Liver (tissue), 9 donors: ENCODE results near the gene TOMM40L. TPM values are rescaled to one million over a fixed set of nuclear protein-coding genes. Genes with fewer than 3 reads are reported as not detected.

Experiments used
- DNase-seq: peaks from one replicate; pipeline ENCODE4 v3.0.0-alpha.2; 2017; ENCODE audit warnings: low spot score
- H3K27ac ChIP-seq, 2 donors: one replicate each; pipeline ENCODE4 v1.7.0; 2013; ENCODE audit warnings: inconsistent platforms in 2 of 2, low read length in 2 of 2, control low read depth in 1 of 2, low read depth in 1 of 2, mild to moderate bottlenecking in 1 of 2
- H3K27me3 ChIP-seq, 4 donors: one replicate each; pipeline versions ENCODE4 v1.6.1 to v1.7.0; 2013; ENCODE audit warnings: low read length in 3 of 4, inconsistent platforms in 1 of 4, mild to moderate bottlenecking in 1 of 4, moderate library complexity in 1 of 4; ENCODE audit not compliant: control insufficient read depth in 4 of 4, insufficient read depth in 4 of 4
- H3K36me3 ChIP-seq, 4 donors: one replicate each; pipeline versions ENCODE4 v1.6.1 to v1.7.0; 2013; ENCODE audit warnings: low read length in 3 of 4, mild to moderate bottlenecking in 3 of 4, low read depth in 1 of 4, moderate library complexity in 1 of 4; ENCODE audit not compliant: control insufficient read depth in 4 of 4, insufficient read depth in 3 of 4
- H3K4me1 ChIP-seq, 4 donors: one replicate each; pipeline versions ENCODE4 v1.6.1 to v1.7.0; 2013; ENCODE audit warnings: low read length in 3 of 4, mild to moderate bottlenecking in 3 of 4, moderate library complexity in 1 of 4; ENCODE audit not compliant: control insufficient read depth in 4 of 4, insufficient read depth in 4 of 4
- H3K4me3 ChIP-seq, 3 donors: one replicate each; pipeline versions ENCODE4 v1.6.1 to v1.7.0; 2013; ENCODE audit warnings: low read length in 3 of 3, control low read depth in 1 of 3, low read depth in 1 of 3, mild to moderate bottlenecking in 1 of 3
- H3K9ac ChIP-seq, 2 donors: one replicate each; pipeline ENCODE4 v1.7.0; 2013; ENCODE audit warnings: low read length in 2 of 2, mild to moderate bottlenecking in 2 of 2, moderate library complexity in 2 of 2, control low read depth in 1 of 2, low read depth in 1 of 2
- H3K9me3 ChIP-seq, 4 donors: one replicate each; pipeline versions ENCODE4 v1.6.1 to v1.7.0; 2013; ENCODE audit warnings: low read length in 3 of 4; ENCODE audit not compliant: control insufficient read depth in 4 of 4
- EGR1 ChIP-seq, 2 donors: IDR thresholded peaks; 2 replicates each; pipeline ENCODE4 v1.6.1; 2016 to 2018; ENCODE audit warnings: antibody characterized with exemption in 2 of 2, low read depth in 2 of 2
- FOXA1 ChIP-seq: IDR thresholded peaks from 2 replicates; pipeline ENCODE4 v1.6.1; 2016; ENCODE audit warnings: antibody characterized with exemption
- FOXA2 ChIP-seq: IDR thresholded peaks from 2 replicates; pipeline ENCODE4 v1.6.1; 2016; ENCODE audit warnings: antibody characterized with exemption
- GABPA ChIP-seq, 2 donors: IDR thresholded peaks in 1 of 2; conservative IDR thresholded peaks in 1 of 2; 2 replicates each; pipeline ENCODE4 v1.6.1; 2016; ENCODE audit warnings: antibody characterized with exemption in 2 of 2, mild to moderate bottlenecking in 1 of 2, moderate library complexity in 1 of 2
- HNF4A ChIP-seq, 2 donors: conservative IDR thresholded peaks; 2 replicates each; pipeline ENCODE4 v1.6.1; 2016; ENCODE audit warnings: antibody characterized with exemption in 2 of 2, mild to moderate bottlenecking in 2 of 2
- HNF4G ChIP-seq: IDR thresholded peaks from 2 replicates; pipeline ENCODE4 v1.6.1; 2016; ENCODE audit warnings: antibody characterized with exemption
- JUND ChIP-seq, 2 donors: IDR thresholded peaks; 2 replicates each; pipeline ENCODE4 v1.6.1; 2016; ENCODE audit warnings: antibody characterized with exemption in 2 of 2
- NR2F2 ChIP-seq: IDR thresholded peaks from 2 replicates; pipeline ENCODE4 v1.6.1; 2016; ENCODE audit warnings: antibody characterized with exemption
- RAD21 ChIP-seq, 2 donors: IDR thresholded peaks; 2 replicates each; pipeline ENCODE4 v1.6.1; 2016; ENCODE audit warnings: antibody characterized with exemption in 2 of 2, mild to moderate bottlenecking in 2 of 2
- REST ChIP-seq: IDR thresholded peaks from 2 replicates; pipeline ENCODE4 v1.6.1; 2016; ENCODE audit warnings: antibody characterized with exemption, mild to moderate bottlenecking
- RXRA ChIP-seq, 2 donors: IDR thresholded peaks; 2 replicates each; pipeline ENCODE4 v1.6.1; 2017 to 2018; ENCODE audit warnings: antibody characterized with exemption in 2 of 2, mild to moderate bottlenecking in 1 of 2
- SP1 ChIP-seq: IDR thresholded peaks from 2 replicates; pipeline ENCODE4 v1.6.1; 2018; ENCODE audit warnings: antibody characterized with exemption, mild to moderate bottlenecking
- TAF1 ChIP-seq: conservative IDR thresholded peaks from 2 replicates; pipeline ENCODE4 v1.6.1; 2016; ENCODE audit warnings: antibody characterized with exemption, mild to moderate bottlenecking
- YY1 ChIP-seq: IDR thresholded peaks from 2 replicates; pipeline ENCODE4 v1.6.1; 2016; ENCODE audit warnings: antibody characterized with exemption, mild to moderate bottlenecking
- WGBS: extraction: QIAGEN DNeasy Blood & Tissue Kit; methylation state at CpG from one replicate; pipeline ENCODE4 v1.1.7; 2013; 5-methylcytosine and 5-hydroxymethylcytosine counted together
- polyA plus RNA-seq, 2 donors: library from polyadenylated mRNA; stranded (reverse) in 1 of 2; unstranded in 1 of 2; fragments of 200-250 nt in 1 of 2; fragments of >200 nt in 1 of 2; fragmentation: Nextera tagmentation in 1 of 2; extraction: Ambion mirVana in 1 of 2; gene quantifications; one replicate each; pipeline versions ENCODE4 v1.2.1 to v1.2.3, GENCODE V29; 2013 to 2015
- total RNA-seq, 2 donors: library from RNA; depleted of rRNA; stranded (reverse); fragments of >200 nt; gene quantifications; one replicate each; pipeline ENCODE4 v1.2.3, GENCODE V29; 2014
- TF ChIP-seq, protein P1 (sequence below): IDR thresholded peaks from 2 replicates; pipeline ENCODE4 v1.6.1; 2016; ENCODE audit warnings: antibody characterized with exemption
- TF ChIP-seq, protein P2 (sequence below): IDR thresholded peaks from 2 replicates; pipeline ENCODE4 v1.6.1; 2016; ENCODE audit warnings: antibody characterized with exemption
- TF ChIP-seq, protein P3 (sequence below): IDR thresholded peaks from 2 replicates; pipeline ENCODE4 v1.6.1; 2016; ENCODE audit warnings: antibody characterized with exemption
- TF ChIP-seq, protein P4 (sequence below): fragments of 150-350 bp; IDR thresholded peaks from 2 replicates; pipeline ENCODE4 v1.5.1; 2017; ENCODE audit warnings: improper control_type of control experiment, low read depth, low read length; ENCODE audit not compliant: missing input control
- donor health status: healthy.
- donor health status: healthy.
- donor health status: healthy.
- donor health status: healthy.
- donor health status: healthy.

The TOMM40L gene
- total and polyA plus RNA-seq, 4 donors: 6.7 to 10.5 (median 8.9) TPM

DNA sequence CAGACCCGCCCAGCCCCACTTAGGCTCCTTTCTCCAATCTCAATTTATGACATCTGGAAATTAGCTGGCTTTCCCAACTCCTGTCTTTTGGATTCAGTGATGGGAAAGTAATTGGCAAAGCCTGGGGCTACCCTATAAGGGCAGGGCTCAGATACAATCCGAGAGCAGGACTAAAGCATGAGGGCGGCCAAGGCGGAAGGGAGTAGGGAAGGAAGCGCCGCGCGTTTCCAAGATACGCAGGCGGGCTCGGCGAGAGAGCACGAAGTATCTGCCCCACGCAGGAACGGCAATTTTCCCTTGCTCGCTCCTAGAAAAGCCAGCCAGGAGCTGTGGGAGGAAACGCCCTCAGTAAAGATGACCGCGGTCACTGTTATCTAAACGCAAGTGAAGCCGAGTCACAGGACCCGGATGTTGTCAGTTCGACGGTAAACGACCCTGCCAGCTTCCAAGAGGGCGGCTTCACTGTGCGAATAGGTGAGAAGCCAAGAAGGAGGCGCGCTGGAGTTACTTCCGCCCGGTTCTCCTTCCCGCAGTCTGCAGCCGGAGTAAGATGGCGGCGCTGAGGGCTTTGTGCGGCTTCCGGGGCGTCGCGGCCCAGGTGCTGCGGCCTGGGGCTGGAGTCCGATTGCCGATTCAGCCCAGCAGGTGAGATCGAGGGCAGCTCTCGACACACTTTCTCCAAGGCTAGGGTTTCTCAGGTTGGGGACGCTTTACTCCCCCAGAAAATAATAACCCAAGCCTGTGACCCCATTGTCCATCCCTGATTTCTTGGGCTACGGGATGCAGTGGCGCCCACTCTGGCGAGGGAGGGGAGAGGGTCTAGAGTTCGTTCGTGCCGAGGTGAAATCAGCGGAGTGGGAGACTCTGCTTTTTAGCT is 23.8 kb upstream of the TOMM40L start, which contains the start of gene NDUFS2:
Gene NDUFS2, plus strand, starts transcription at position 532 of the 877 bp plus-strand sequence. Its CDS starts 19 bp downstream, at position 551.
- WGBS: 3% methylated on average over 53 of the region's 53 CpGs
- Histone ChIP-seq H3K36me3 (peaks cover 0 to 27% (median 13%) of the 10 kb centered on the region in 4 donors), H3K27me3 (no peaks in the 10 kb centered on the region), H3K9me3 (no peaks in the 10 kb centered on the region), H3K27ac (peak within 1 kb of the TSS; percentile 83 to 95), H3K9ac (peak within 1 kb of the TSS; percentile 85 to 95), H3K4me3 (peak within 1 kb of the TSS; percentile 64 to 96 (median 79)), H3K4me1 (peaks cover 8 to 24% (median 18%) of the 10 kb centered on the region in 4 donors)
- DNase-seq: peak; percentile 93
- TF ChIP-seq, protein P1, sequence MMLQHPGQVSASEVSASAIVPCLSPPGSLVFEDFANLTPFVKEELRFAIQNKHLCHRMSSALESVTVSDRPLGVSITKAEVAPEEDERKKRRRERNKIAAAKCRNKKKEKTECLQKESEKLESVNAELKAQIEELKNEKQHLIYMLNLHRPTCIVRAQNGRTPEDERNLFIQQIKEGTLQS: peak; percentile 7
- TF ChIP-seq HNF4G: no peak
- peak; percentile 75 to 93 for TF ChIP-seq GABPA (IDR thresholded peaks at IDR 0.05 in 1 of 2, conservative IDR thresholded peaks at IDR 0.05 in 1 of 2)
- TF ChIP-seq, protein P2, sequence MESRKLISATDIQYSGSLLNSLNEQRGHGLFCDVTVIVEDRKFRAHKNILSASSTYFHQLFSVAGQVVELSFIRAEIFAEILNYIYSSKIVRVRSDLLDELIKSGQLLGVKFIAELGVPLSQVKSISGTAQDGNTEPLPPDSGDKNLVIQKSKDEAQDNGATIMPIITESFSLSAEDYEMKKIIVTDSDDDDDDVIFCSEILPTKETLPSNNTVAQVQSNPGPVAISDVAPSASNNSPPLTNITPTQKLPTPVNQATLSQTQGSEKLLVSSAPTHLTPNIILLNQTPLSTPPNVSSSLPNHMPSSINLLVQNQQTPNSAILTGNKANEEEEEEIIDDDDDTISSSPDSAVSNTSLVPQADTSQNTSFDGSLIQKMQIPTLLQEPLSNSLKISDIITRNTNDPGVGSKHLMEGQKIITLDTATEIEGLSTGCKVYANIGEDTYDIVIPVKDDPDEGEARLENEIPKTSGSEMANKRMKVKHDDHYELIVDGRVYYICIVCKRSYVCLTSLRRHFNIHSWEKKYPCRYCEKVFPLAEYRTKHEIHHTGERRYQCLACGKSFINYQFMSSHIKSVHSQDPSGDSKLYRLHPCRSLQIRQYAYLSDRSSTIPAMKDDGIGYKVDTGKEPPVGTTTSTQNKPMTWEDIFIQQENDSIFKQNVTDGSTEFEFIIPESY: peak; percentile 45
- TF ChIP-seq HNF4A (conservative IDR thresholded peaks at IDR 0.05): peak in 1 of 2 donors; percentile 33
- peak; percentile 84 for TF ChIP-seq REST
- peak; percentile 29 for TF ChIP-seq FOXA2
- TF ChIP-seq, protein P3, sequence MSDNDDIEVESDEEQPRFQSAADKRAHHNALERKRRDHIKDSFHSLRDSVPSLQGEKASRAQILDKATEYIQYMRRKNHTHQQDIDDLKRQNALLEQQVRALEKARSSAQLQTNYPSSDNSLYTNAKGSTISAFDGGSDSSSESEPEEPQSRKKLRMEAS: no peak
- peak; percentile 51 for TF ChIP-seq NR2F2
- peak; percentile 100 for TF ChIP-seq YY1
- peak; percentile 65 for TF ChIP-seq SP1
- peak; percentile 6 for TF ChIP-seq FOXA1
- TF ChIP-seq, protein P4, sequence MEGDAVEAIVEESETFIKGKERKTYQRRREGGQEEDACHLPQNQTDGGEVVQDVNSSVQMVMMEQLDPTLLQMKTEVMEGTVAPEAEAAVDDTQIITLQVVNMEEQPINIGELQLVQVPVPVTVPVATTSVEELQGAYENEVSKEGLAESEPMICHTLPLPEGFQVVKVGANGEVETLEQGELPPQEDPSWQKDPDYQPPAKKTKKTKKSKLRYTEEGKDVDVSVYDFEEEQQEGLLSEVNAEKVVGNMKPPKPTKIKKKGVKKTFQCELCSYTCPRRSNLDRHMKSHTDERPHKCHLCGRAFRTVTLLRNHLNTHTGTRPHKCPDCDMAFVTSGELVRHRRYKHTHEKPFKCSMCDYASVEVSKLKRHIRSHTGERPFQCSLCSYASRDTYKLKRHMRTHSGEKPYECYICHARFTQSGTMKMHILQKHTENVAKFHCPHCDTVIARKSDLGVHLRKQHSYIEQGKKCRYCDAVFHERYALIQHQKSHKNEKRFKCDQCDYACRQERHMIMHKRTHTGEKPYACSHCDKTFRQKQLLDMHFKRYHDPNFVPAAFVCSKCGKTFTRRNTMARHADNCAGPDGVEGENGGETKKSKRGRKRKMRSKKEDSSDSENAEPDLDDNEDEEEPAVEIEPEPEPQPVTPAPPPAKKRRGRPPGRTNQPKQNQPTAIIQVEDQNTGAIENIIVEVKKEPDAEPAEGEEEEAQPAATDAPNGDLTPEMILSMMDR: no peak
- peak; percentile 60 to 70 for TF ChIP-seq RXRA (IDR thresholded peaks at IDR 0.05)
- TF ChIP-seq JUND (IDR thresholded peaks at IDR 0.05): peak in 1 of 2 donors; percentile 27
- peak in 1 of 2 donors; percentile 43 for TF ChIP-seq RAD21 (IDR thresholded peaks at IDR 0.05)
- TF ChIP-seq TAF1: peak; percentile 86
- TF ChIP-seq EGR1 (IDR thresholded peaks at IDR 0.05; ENCODE audit: low read depth in 2 of 2): no peak
